Adrenal gland (tissue), 5 donors: ENCODE measurements around the gene EPM2A.

Experiments
- POLR2A ChIP-seq, 2 donors: fragments of 450-650 bp; IDR thresholded peaks; one replicate each; pipeline ENCODE4 v1.6.1; 2017; ENCODE audit warnings: antibody characterized with exemption in 2 of 2, mild to moderate bottlenecking in 2 of 2, moderate library complexity in 1 of 2
- TF ChIP-seq, protein P1 (sequence below), 6 experiments: fragments of 450-650 bp in 4 of 6; fragments of 200-600 bp in 2 of 6; sonication (generic) in 1 of 6; IDR thresholded peaks; 1 replicate in 5 of 6; 2 replicates in 1 of 6; pipeline versions ENCODE4 v1.5.1 to v1.8.0; 2016 to 2021; ENCODE audit warnings: antibody characterized with exemption in 6 of 6, mild to moderate bottlenecking in 2 of 6, moderate library complexity in 1 of 6
- donor health status: DM: no; HTN: no; CAD: no.

GRCh38 chr6:145772846-145773245, 37.5 kb upstream of the EPM2A start:
- no peak for TF ChIP-seq POLR2A (IDR thresholded peaks at IDR 0.05)
- TF ChIP-seq, protein P1, sequence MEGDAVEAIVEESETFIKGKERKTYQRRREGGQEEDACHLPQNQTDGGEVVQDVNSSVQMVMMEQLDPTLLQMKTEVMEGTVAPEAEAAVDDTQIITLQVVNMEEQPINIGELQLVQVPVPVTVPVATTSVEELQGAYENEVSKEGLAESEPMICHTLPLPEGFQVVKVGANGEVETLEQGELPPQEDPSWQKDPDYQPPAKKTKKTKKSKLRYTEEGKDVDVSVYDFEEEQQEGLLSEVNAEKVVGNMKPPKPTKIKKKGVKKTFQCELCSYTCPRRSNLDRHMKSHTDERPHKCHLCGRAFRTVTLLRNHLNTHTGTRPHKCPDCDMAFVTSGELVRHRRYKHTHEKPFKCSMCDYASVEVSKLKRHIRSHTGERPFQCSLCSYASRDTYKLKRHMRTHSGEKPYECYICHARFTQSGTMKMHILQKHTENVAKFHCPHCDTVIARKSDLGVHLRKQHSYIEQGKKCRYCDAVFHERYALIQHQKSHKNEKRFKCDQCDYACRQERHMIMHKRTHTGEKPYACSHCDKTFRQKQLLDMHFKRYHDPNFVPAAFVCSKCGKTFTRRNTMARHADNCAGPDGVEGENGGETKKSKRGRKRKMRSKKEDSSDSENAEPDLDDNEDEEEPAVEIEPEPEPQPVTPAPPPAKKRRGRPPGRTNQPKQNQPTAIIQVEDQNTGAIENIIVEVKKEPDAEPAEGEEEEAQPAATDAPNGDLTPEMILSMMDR (IDR thresholded peaks at IDR 0.05): no peak
